ENCODE measurements around the gene CD47. TPM values are rescaled to one million over a fixed set of nuclear protein-coding genes. Genes with fewer than 3 reads are reported as not detected.

CD47 gene
- 58.1 and 67.7 TPM in 2 replicates for total RNA-seq

DNA sequence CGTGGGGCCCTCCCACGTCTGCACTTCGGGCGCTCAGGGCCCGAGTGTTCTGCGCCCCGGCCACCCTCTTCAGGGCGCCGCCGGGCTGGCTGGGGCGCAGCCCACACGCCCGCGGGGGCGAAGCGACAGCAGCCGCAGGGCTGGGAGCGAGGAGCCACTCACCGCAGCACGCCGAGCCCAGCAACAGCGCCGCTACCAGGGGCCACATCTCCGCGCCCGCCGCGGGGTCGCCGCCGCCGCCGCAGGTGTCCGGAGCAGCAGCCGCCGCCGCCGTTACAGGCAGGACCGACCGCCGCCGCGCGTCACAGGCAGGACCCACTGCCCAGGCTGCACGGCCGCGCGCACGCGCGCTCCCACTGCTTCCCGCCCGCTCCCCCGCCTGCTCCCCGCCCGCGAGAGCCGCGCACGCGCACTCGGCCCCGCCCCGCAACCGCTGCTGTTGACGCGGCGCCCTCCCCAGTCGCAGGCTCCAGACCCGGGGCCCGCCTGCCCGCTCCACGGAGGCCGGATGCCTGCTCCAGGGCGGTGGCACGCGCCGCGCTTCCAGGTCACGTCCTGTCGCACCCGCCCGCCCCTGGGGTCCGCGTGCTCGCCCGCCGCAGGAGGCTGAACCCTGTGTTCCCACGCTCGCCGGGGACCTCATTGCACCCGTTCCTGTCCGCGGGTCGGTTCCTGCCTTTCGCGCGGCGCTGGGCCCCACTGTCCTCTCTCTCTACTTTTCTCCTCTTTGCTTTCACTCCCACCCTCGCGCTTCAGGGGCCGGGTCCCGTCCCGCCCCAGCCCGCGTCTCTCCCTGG, at the start of gene CD47:
Gene CD47, minus strand, starts transcription at position 331 of the 797 bp plus-strand sequence. Its CDS starts 123 bp downstream, at position 208.

Other genes with a start within 250 kb of the CD47 start
- 13.7 and 34.7 TPM in 2 replicates for gene IFT57, start 131.4 kb upstream of the CD47 start, total RNA-seq
- not detected in 2 replicates for gene HHLA2, start 205.5 kb upstream of the CD47 start, total RNA-seq